HCT116 (cell line): ENCODE results near the gene NUCB1. TPM values are rescaled to one million over a fixed set of nuclear protein-coding genes. Genes with fewer than 3 reads are reported as not detected.

Experiments
- ATAC-seq: fragments of 200-7000 bp; cut with Tn5 transposase; 2 replicates; pipeline ENCODE4 v1.9.1; 2020; ENCODE audit warnings: mild to moderate bottlenecking, moderate library complexity
- BruUV-seq: library from RNA; stranded (reverse); fragments of 400-500 nt; replicated peaks from 2 replicates; lab custom pipeline; 2021; lab: Mats Ljungman, UMichigan
- CTCF ChIA-PET: fragments of 300-600 bp; sonication (Branson Sonifier 250); formaldehyde crosslinking; loops from one replicate; lab custom pipeline; 2021; ENCODE audit warnings: antibody characterized with exemption; lab: Charles Lee
- POLR2A ChIA-PET: fragments of 300-600, 350-600 bp; sonication (Branson Sonifier 250); formaldehyde crosslinking; loops from one replicate; lab custom pipeline; 2021; ENCODE audit warnings: antibody characterized with exemption; lab: Charles Lee
- RAD21 ChIA-PET, 2 experiments: fragments of 300-600 bp; sonication (Branson Sonifier 250); formaldehyde crosslinking; loops; one replicate each; lab custom pipeline; 2023; ENCODE audit warnings: low total read pairs in 2 of 2; ENCODE audit not compliant: uncharacterized antibody in 2 of 2, unreplicated experiment in 2 of 2, low non-redundant PET in 1 of 2; lab: Charles Lee
- DNase-seq: peaks from one replicate; pipeline ENCODE4 v3.0.0-alpha.2; 2010; ENCODE audit warnings: low read depth, low spot score
- H2AFZ ChIP-seq: fragments of 200-600 bp; shearing (Covaris generic), sonication (generic); 2 replicates; pipeline ENCODE4 v1.6.1; 2017; ENCODE audit warnings: low read depth, mixed run types, mixed read lengths, antibody characterized with exemption, low read length; ENCODE audit not compliant: poor library complexity, severe bottlenecking
- H3K27ac ChIP-seq: 2 replicates; pipeline ENCODE4 v1.5.1; 2012; ENCODE audit warnings: low read depth, low read length
- H3K27me3 ChIP-seq: fragments of 200-600 bp; sonication (generic); 2 replicates; pipeline ENCODE4 v1.6.1; 2016; ENCODE audit warnings: mixed run types, low read length, mixed read lengths; ENCODE audit not compliant: insufficient read depth
- H3K36me3 ChIP-seq, 2 experiments: fragments of 200-500 bp in 1 of 2; fragments of 200-600 bp in 1 of 2; sonication (Bioruptor generic) in 1 of 2; sonication (generic) in 1 of 2; 2 replicates each; pipeline versions ENCODE4 v1.5.1 to v1.6.1; 2014 to 2016; ENCODE audit warnings: low read length in 2 of 2, inconsistent platforms in 1 of 2, mixed read lengths in 1 of 2, mixed run types in 1 of 2; ENCODE audit not compliant: insufficient read depth in 2 of 2, control insufficient read depth in 1 of 2
- H3K4me1 ChIP-seq, 2 experiments: fragments of 200-600 bp in 1 of 2; sonication (generic) in 1 of 2; 2 replicates each; pipeline versions ENCODE4 v1.5.1 to v1.6.1; 2012 to 2017; ENCODE audit warnings: low read length in 2 of 2, inconsistent platforms in 1 of 2, mild to moderate bottlenecking in 1 of 2, mixed read lengths in 1 of 2, mixed run types in 1 of 2, moderate library complexity in 1 of 2; ENCODE audit not compliant: insufficient read depth in 2 of 2, control insufficient read depth in 1 of 2
- H3K4me2 ChIP-seq: fragments of 200-600 bp; sonication (generic); 2 replicates; pipeline ENCODE4 v1.6.1; 2017; ENCODE audit warnings: mixed run types, low read length, mixed read lengths
- H3K4me3 ChIP-seq, 2 experiments: fragments of 200-600 bp in 1 of 2; sonication (generic) in 1 of 2; replicated peaks in 1 of 2; 2 replicates each; pipeline ENCODE4 v1.5.1; 2011 to 2016; ENCODE audit warnings: low read length in 2 of 2, control low read depth in 1 of 2, low read depth in 1 of 2, mild to moderate bottlenecking in 1 of 2, mixed read lengths in 1 of 2, mixed run types in 1 of 2
- H3K79me2 ChIP-seq: fragments of 200-600 bp; sonication (generic); 2 replicates; pipeline ENCODE4 v1.6.1; 2017; ENCODE audit warnings: mild to moderate bottlenecking, mixed run types, low read length, moderate library complexity, mixed read lengths; ENCODE audit not compliant: insufficient read depth
- H3K9ac ChIP-seq: fragments of 200-600 bp; sonication (generic); 2 replicates; pipeline ENCODE4 v1.6.1; 2016; ENCODE audit warnings: low read length, mixed read lengths
- H3K9me2 ChIP-seq: fragments of 200-600 bp; sonication (generic), shearing (Covaris generic); 2 replicates; pipeline ENCODE4 v1.6.1; 2017; ENCODE audit warnings: mixed run types, mild to moderate bottlenecking, moderate library complexity; ENCODE audit not compliant: insufficient read depth
- H3K9me3 ChIP-seq, 2 experiments: fragments of 200-500 bp in 1 of 2; fragments of 200-600 bp in 1 of 2; sonication (Bioruptor generic) in 1 of 2; sonication (generic) in 1 of 2; 2 replicates each; pipeline ENCODE4 v1.6.1; 2014 to 2017; ENCODE audit warnings: low read length in 2 of 2, mixed read lengths in 2 of 2, inconsistent platforms in 1 of 2, low read depth in 1 of 2, mild to moderate bottlenecking in 1 of 2, mixed run types in 1 of 2, moderate library complexity in 1 of 2; ENCODE audit not compliant: control insufficient read depth in 1 of 2, insufficient read depth in 1 of 2
- H4K20me1 ChIP-seq: fragments of 200-600 bp; sonication (generic), shearing (Covaris generic); 2 replicates; pipeline ENCODE4 v1.6.1; 2017; ENCODE audit warnings: mixed run types, mild to moderate bottlenecking, moderate library complexity; ENCODE audit not compliant: insufficient read depth
- EZH2 ChIP-seq: fragments of 200-600 bp; sonication (generic); IDR thresholded peaks from 2 replicates; pipeline ENCODE4 v1.6.1; 2017; ENCODE audit warnings: antibody characterized with exemption, mixed run types
- SIN3A ChIP-seq: IDR thresholded peaks from 2 replicates; pipeline ENCODE4 v1.6.1; 2012; ENCODE audit warnings: low read depth
- YY1 ChIP-seq: IDR thresholded peaks from 2 replicates; pipeline ENCODE4 v1.6.1; 2011; ENCODE audit warnings: low read length, low read depth, moderate library complexity, mild to moderate bottlenecking; ENCODE audit not compliant: insufficient replicate concordance; ENCODE audit errors: extremely low read depth
- ZFX ChIP-seq: fragments of 450-650 bp; IDR thresholded peaks from 2 replicates; pipeline ENCODE4 v1.6.1; 2017
- ZNF274 ChIP-seq: fragments of 200-500 bp; sonication (Bioruptor generic); IDR thresholded peaks from 2 replicates; pipeline ENCODE4 v1.6.1; 2014; ENCODE audit warnings: mild to moderate bottlenecking, low read depth, low read length, inconsistent platforms
- intact Hi-C: fragments of 100-400 bp; cut with micrococcal nuclease; formaldehyde crosslinking; loops from 2 replicates; pipeline ENCODE4 v1.10.0; 2022
- total RNA-seq: library from RNA; stranded (reverse); gene quantifications from one replicate; pipeline ENCODE4 v1.2.1, GENCODE V29; 2021; ENCODE audit not compliant: unreplicated experiment
- TF ChIP-seq, protein P1 (sequence below): IDR thresholded peaks from 2 replicates; pipeline ENCODE4 v1.6.1; 2012; ENCODE audit warnings: low read depth
- TF ChIP-seq, protein P2 (sequence below): IDR thresholded peaks from 2 replicates; pipeline ENCODE4 v1.6.1; 2012
- TF ChIP-seq, protein P3 (sequence below), 3 experiments: fragments of 200-600 bp in 1 of 3; sonication (generic) in 1 of 3; IDR thresholded peaks in 2 of 3; conservative IDR thresholded peaks in 1 of 3; 2 replicates each; pipeline ENCODE4 v1.5.1; 2012 to 2017; ENCODE audit warnings: low read depth in 2 of 3, low read length in 2 of 3, antibody characterized with exemption in 1 of 3, borderline replicate concordance in 1 of 3, control low read depth in 1 of 3, mild to moderate bottlenecking in 1 of 3, mixed read lengths in 1 of 3, mixed run types in 1 of 3, moderate library complexity in 1 of 3; ENCODE audit not compliant: insufficient read depth in 1 of 3

Gene NUCB1
- total RNA-seq, 1 experiment from 2014 or later: 88.8 TPM

DNA sequence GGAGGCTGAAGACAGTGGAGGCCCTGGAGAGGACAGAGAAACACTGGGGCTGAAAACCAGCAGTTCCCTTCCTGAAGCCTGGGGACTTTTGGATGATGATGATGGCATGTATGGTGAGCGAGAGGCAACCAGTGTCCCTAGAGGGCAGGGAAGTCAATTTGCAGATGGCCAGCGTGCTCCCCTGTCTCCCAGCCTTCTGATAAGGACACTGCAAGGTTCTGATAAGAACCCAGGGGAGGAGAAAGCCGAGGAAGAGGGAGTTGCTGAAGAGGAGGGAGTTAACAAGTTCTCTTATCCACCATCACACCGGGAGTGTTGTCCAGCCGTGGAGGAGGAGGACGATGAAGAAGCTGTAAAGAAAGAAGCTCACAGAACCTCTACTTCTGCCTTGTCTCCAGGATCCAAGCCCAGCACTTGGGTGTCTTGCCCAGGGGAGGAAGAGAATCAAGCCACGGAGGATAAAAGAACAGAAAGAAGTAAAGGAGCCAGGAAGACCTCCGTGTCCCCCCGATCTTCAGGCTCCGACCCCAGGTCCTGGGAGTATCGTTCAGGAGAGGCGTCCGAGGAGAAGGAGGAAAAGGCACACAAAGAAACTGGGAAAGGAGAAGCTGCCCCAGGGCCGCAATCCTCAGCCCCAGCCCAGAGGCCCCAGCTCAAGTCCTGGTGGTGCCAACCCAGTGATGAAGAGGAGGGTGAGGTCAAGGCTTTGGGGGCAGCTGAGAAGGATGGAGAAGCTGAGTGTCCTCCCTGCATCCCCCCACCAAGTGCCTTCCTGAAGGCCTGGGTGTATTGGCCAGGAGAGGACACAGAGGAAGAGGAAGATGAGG is 26.4 kb upstream of the NUCB1 start:
- H2AFZ ChIP-seq: no peak overlapping the region
- intact Hi-C loops: loop anchor here (5.0 kb wide), 1 partner anchor 94 kb away; the partner anchor contains the start of gene FTL
- no TSS peak for BruUV-seq
- H3K79me2 ChIP-seq: peaks cover 42% of the 10 kb centered on the region
- no peaks in the 10 kb centered on the region for H3K9me3 ChIP-seq
- POLR2A ChIA-PET: interaction anchor here (0.6 to 2.3 kb wide), 5 partner anchors 36 to 225 kb away, joined by 3 to 9 read pairs (median 3); partner anchors contain the start of gene FTL
- peak overlapping the region; percentile 93 to 100 for H3K4me3 ChIP-seq
- no peaks in the 10 kb centered on the region for H3K27me3 ChIP-seq
- peak overlapping the region; percentile 89 for H3K4me2 ChIP-seq
- ATAC-seq (no peak), DNase-seq (no peak)
- H3K36me3 ChIP-seq: peaks cover 13 to 27% of the 10 kb centered on the region in 2 experiments
- CTCF ChIA-PET: interaction anchor here (1.3 kb wide), 1 partner anchor 97 kb away, joined by 3 read pairs; no protein-coding TSS in a partner anchor
- no peak for TF ChIP-seq ZFX
- TF ChIP-seq, protein P1, sequence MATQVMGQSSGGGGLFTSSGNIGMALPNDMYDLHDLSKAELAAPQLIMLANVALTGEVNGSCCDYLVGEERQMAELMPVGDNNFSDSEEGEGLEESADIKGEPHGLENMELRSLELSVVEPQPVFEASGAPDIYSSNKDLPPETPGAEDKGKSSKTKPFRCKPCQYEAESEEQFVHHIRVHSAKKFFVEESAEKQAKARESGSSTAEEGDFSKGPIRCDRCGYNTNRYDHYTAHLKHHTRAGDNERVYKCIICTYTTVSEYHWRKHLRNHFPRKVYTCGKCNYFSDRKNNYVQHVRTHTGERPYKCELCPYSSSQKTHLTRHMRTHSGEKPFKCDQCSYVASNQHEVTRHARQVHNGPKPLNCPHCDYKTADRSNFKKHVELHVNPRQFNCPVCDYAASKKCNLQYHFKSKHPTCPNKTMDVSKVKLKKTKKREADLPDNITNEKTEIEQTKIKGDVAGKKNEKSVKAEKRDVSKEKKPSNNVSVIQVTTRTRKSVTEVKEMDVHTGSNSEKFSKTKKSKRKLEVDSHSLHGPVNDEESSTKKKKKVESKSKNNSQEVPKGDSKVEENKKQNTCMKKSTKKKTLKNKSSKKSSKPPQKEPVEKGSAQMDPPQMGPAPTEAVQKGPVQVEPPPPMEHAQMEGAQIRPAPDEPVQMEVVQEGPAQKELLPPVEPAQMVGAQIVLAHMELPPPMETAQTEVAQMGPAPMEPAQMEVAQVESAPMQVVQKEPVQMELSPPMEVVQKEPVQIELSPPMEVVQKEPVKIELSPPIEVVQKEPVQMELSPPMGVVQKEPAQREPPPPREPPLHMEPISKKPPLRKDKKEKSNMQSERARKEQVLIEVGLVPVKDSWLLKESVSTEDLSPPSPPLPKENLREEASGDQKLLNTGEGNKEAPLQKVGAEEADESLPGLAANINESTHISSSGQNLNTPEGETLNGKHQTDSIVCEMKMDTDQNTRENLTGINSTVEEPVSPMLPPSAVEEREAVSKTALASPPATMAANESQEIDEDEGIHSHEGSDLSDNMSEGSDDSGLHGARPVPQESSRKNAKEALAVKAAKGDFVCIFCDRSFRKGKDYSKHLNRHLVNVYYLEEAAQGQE: no peak
- no peak for TF ChIP-seq YY1
- TF ChIP-seq, protein P2, sequence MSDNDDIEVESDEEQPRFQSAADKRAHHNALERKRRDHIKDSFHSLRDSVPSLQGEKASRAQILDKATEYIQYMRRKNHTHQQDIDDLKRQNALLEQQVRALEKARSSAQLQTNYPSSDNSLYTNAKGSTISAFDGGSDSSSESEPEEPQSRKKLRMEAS: no peak
- TF ChIP-seq ZNF274: no peak
- no peak for TF ChIP-seq SIN3A
- TF ChIP-seq, protein P3, sequence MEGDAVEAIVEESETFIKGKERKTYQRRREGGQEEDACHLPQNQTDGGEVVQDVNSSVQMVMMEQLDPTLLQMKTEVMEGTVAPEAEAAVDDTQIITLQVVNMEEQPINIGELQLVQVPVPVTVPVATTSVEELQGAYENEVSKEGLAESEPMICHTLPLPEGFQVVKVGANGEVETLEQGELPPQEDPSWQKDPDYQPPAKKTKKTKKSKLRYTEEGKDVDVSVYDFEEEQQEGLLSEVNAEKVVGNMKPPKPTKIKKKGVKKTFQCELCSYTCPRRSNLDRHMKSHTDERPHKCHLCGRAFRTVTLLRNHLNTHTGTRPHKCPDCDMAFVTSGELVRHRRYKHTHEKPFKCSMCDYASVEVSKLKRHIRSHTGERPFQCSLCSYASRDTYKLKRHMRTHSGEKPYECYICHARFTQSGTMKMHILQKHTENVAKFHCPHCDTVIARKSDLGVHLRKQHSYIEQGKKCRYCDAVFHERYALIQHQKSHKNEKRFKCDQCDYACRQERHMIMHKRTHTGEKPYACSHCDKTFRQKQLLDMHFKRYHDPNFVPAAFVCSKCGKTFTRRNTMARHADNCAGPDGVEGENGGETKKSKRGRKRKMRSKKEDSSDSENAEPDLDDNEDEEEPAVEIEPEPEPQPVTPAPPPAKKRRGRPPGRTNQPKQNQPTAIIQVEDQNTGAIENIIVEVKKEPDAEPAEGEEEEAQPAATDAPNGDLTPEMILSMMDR (IDR thresholded peaks at IDR 0.05 in 2 of 3, conservative IDR thresholded peaks at IDR 0.05 in 1 of 3; ENCODE audit: borderline replicate concordance in 1 of 3, insufficient read depth in 1 of 3, low read depth in 2 of 3, low read length in 2 of 3): no peak
- no peak for TF ChIP-seq EZH2
- RAD21 ChIA-PET: no interaction called here
- peak overlapping the region; percentile 90 for H3K27ac ChIP-seq
- no peaks in the 10 kb centered on the region for H3K9me2 ChIP-seq
- peaks cover 16% of the 10 kb centered on the region; the same call in 1 of the 2 replicates for H4K20me1 ChIP-seq
- H3K9ac ChIP-seq: peak overlapping the region; percentile 100
- peaks cover 46 to 57% of the 10 kb centered on the region in 2 experiments for H3K4me1 ChIP-seq
